Measurements from ENCODE around the gene GPI.
"Not testable (repeated sequence)": the region's sequence is repeated elsewhere in the genome, so short reads cannot be mapped to it uniquely, and the experiment has no call there.

GPI gene

GRCh38 chr19:34366738-34367623 is 2.0 kb downstream of the GPI start:
- Histone ChIP-seq H3K9ac (peak overlapping the region; percentile 88 to 97 (median 95); a peak in 21 of 22 replicates), H3K36me3 (peaks cover 55 to 59% (median 57%) of the 10 kb centered on the region in 11 experiments), H3K27ac (peak overlapping the region in 8 of 11 experiments; percentile 11 to 94 (median 89); a peak in 10 of 22 replicates), H4K20me1 (peaks cover 44 to 68% (median 60%) of the 10 kb centered on the region in 11 experiments; a peak in 21 of 22 replicates), H3K4me1 (peaks cover 25 to 62% (median 48%) of the 10 kb centered on the region in 10 experiments), H3K4me3 (peak overlapping the region; percentile 94 to 100 (median 100)), H3K27me3 (no peaks in the 10 kb centered on the region), H3K4me2 (peak overlapping the region; percentile 87 to 100 (median 98)), H3K9me3 (replicated peaks in 1 of 11) (no peaks in the 10 kb centered on the region)
- TF ChIP-seq Cebpa-rat (IDR thresholded peaks at IDR 0.05), result no peak

GRCh38 chr19:34367624-34367957 is 2.6 kb downstream of the GPI start:
- TF ChIP-seq Cebpa-rat (IDR thresholded peaks at IDR 0.05), result no peak
- Histone ChIP-seq H3K4me2 (peak overlapping the region; percentile 87 to 100 (median 98); a peak in 20 of 22 replicates), H3K36me3 (peaks cover 61 to 65% (median 63%) of the 10 kb centered on the region in 11 experiments), H3K9ac (peak overlapping the region in 5 of 11 experiments; percentile 88 to 96 (median 96); a peak in 7 of 22 replicates), H4K20me1 (peaks cover 46 to 74% (median 66%) of the 10 kb centered on the region in 11 experiments; a peak in 21 of 22 replicates), H3K27ac (no peak overlapping the region), H3K4me1 (peaks cover 25 to 62% (median 47%) of the 10 kb centered on the region in 10 experiments), H3K4me3 (peak overlapping the region in 4 of 10 experiments; percentile 94 to 100 (median 96); a peak in 3 of 20 replicates), H3K27me3 (no peaks in the 10 kb centered on the region), H3K9me3 (replicated peaks in 1 of 11) (no peaks in the 10 kb centered on the region)

- Histone ChIP-seq H3K4me2 (peak overlapping the region in 6 of 11 experiments; percentile 1 to 100 (median 96); a peak in 8 of 22 replicates), H3K27ac (no peak overlapping the region), H3K9me3 (replicated peaks in 1 of 11) (no peaks in the 10 kb centered on the region), H3K4me3 (no peak overlapping the region), H4K20me1 (peaks cover 46 to 81% (median 73%) of the 10 kb centered on the region in 11 experiments; a peak in 21 of 22 replicates), H3K9ac (peak overlapping the region in 3 of 11 experiments; percentile 36 to 91 (median 37); a peak in 4 of 22 replicates), H3K36me3 (peaks cover 68 to 73% (median 71%) of the 10 kb centered on the region in 11 experiments), H3K27me3 (no peaks in the 10 kb centered on the region), H3K4me1 (peaks cover 21 to 62% (median 39%) of the 10 kb centered on the region in 10 experiments)
- TF ChIP-seq Cebpa-rat (IDR thresholded peaks at IDR 0.05), result no peak
These were observed 3.3 kb downstream of the GPI start for GRCh38 chr19:34368338-34368737.

GRCh38 chr19:34369166-34369565 is 4.2 kb downstream of the GPI start:
- H3K4me1 ChIP-seq, result peaks cover 21 to 59% (median 37%) of the 10 kb centered on the region in 10 experiments
- H3K36me3 ChIP-seq, result peaks cover 77 to 81% (median 79%) of the 10 kb centered on the region in 11 experiments
- H3K27me3 ChIP-seq; H3K4me2 ChIP-seq; H3K9me3 ChIP-seq (replicated peaks in 1 of 11); H3K4me3 ChIP-seq; H3K27ac ChIP-seq: not testable (repeated sequence)
- peak overlapping the region in 1 of 11 experiments; percentile 37; a peak in 1 of 22 replicates for H3K9ac ChIP-seq
- peaks cover 51 to 90% (median 81%) of the 10 kb centered on the region in 11 experiments; a peak in 21 of 22 replicates for H4K20me1 ChIP-seq

- no peak overlapping the region for H3K27ac ChIP-seq
- no peaks in the 10 kb centered on the region for H3K27me3 ChIP-seq
- no peaks in the 10 kb centered on the region for H3K9me3 ChIP-seq (replicated peaks in 1 of 11)
- H3K4me1 ChIP-seq, result peaks cover 21 to 54% (median 32%) of the 10 kb centered on the region in 10 experiments
- H3K36me3 ChIP-seq, result peaks cover 86 to 90% (median 88%) of the 10 kb centered on the region in 11 experiments
- H3K4me2 ChIP-seq, result peak overlapping the region in 1 of 11 experiments; percentile 23; a peak in 1 of 22 replicates
- H3K9ac ChIP-seq, result no peak overlapping the region
- H4K20me1 ChIP-seq, result peaks cover 54 to 99% (median 90%) of the 10 kb centered on the region in 11 experiments; a peak in 21 of 22 replicates
- no peak overlapping the region for H3K4me3 ChIP-seq
- no peak for TF ChIP-seq Cebpa-rat (IDR thresholded peaks at IDR 0.05)
These were observed 5.1 kb downstream of the GPI start for GRCh38 chr19:34370117-34370516.

GRCh38 chr19:34370983-34371382 is 6.0 kb downstream of the GPI start:
- no peaks in the 10 kb centered on the region for H3K27me3 ChIP-seq
- peaks cover 20 to 52% (median 29%) of the 10 kb centered on the region in 10 experiments for H3K4me1 ChIP-seq
- H3K9me3 ChIP-seq (replicated peaks in 1 of 11), result no peaks in the 10 kb centered on the region
- peaks cover 49 to 100% (median 98%) of the 10 kb centered on the region in 11 experiments; a peak in 21 of 22 replicates for H4K20me1 ChIP-seq
- H3K36me3 ChIP-seq, result peaks cover 95 to 99% (median 97%) of the 10 kb centered on the region in 11 experiments
- no peak overlapping the region for H3K9ac ChIP-seq
- no peak overlapping the region for H3K4me3 ChIP-seq
- no peak overlapping the region for H3K27ac ChIP-seq
- peak overlapping the region in 2 of 11 experiments; percentile 19 to 23; a peak in 3 of 22 replicates for H3K4me2 ChIP-seq
- no peak for TF ChIP-seq Cebpa-rat (IDR thresholded peaks at IDR 0.05)

GRCh38 chr19:34373601-34374288 is 8.7 kb downstream of the GPI start:
- no peak for TF ChIP-seq Cebpa-rat (IDR thresholded peaks at IDR 0.05)
- Histone ChIP-seq H3K4me1 (peaks cover 0 to 26% (median 2%) of the 10 kb centered on the region in 10 experiments; a peak in 10 of 20 replicates), H3K27me3 (no peaks in the 10 kb centered on the region), H3K9me3 (replicated peaks in 1 of 11) (no peaks in the 10 kb centered on the region), H3K27ac (no peak overlapping the region), H4K20me1 (peaks cover 29 to 100% (median 94%) of the 10 kb centered on the region in 11 experiments; a peak in 21 of 22 replicates), H3K4me3 (no peak overlapping the region), H3K4me2 (no peak overlapping the region), H3K9ac (no peak overlapping the region), H3K36me3 (peaks cover 96 to 100% (median 98%) of the 10 kb centered on the region in 11 experiments)

- peaks cover 0 to 10% (median 0%) of the 10 kb centered on the region in 10 experiments; a peak in 4 of 20 replicates for H3K4me1 ChIP-seq
- no peak for TF ChIP-seq Cebpa-rat (IDR thresholded peaks at IDR 0.05)
- no peak overlapping the region for H3K4me2 ChIP-seq
- H3K27ac ChIP-seq, result no peak overlapping the region
- no peaks in the 10 kb centered on the region for H3K27me3 ChIP-seq
- H3K9ac ChIP-seq, result no peak overlapping the region
- H3K4me3 ChIP-seq, result no peak overlapping the region
- H3K9me3 ChIP-seq (replicated peaks in 1 of 11), result no peaks in the 10 kb centered on the region
- peaks cover 96 to 100% (median 98%) of the 10 kb centered on the region in 11 experiments for H3K36me3 ChIP-seq
- H4K20me1 ChIP-seq, result peaks cover 21 to 100% (median 85%) of the 10 kb centered on the region in 11 experiments; a peak in 21 of 22 replicates
These were observed 10.6 kb downstream of the GPI start for GRCh38 chr19:34375598-34375997.
